Measurements from ENCODE around the gene DSPP. TPM values are rescaled to one million over a fixed set of nuclear protein-coding genes. Genes with fewer than 3 reads are reported as not detected.

Gene DSPP
- total and polyA plus RNA-seq, 2 of the 8 experiments (the other 6 are each of a cell fraction or from before 2014, with no cell fraction given): not detected

DNA sequence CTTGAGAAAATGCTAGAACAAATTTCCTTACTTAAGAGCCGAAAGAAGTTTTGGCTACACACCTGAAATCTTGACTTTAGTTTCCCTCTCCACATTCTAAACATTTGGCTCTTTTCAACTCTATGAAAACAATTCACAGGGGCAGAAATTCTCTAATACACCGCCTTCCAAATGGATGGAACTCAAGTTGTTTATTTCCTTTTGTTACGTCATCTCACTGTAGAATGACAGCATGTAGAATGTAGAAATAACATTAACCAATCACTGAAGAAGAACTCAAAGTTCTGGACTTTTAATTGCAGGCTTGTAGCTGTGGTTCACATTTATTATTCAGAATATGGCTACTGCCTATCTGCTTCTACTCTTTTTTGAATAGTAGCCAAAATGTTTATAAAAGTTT is 43.6 kb downstream of the DSPP start:
- Histone ChIP-seq H3K4me2 (ENCODE audit: insufficient read depth in 1 of 2, low read depth in 2 of 2, low read length in 2 of 2) (no peak overlapping the region), H3K14ac (ENCODE audit: insufficient read length) (no peak overlapping the region), H3K27me3 (replicated peaks in 1 of 4; ENCODE audit: control insufficient read depth in 3 of 4, extremely low read depth in 1 of 4, insufficient read depth in 3 of 4, low read length in 3 of 4) (no peaks in the 10 kb centered on the region), H3K79me2 (ENCODE audit: control insufficient read depth in 1 of 2, insufficient read depth in 2 of 2, low read length in 2 of 2) (no peaks in the 10 kb centered on the region), H2AFZ (ENCODE audit: low read length) (no peak overlapping the region), H4K91ac (replicated peaks; ENCODE audit: insufficient read length, low read length) (no peak overlapping the region), H2BK20ac (ENCODE audit: low read length) (no peak overlapping the region), H3K79me1 (ENCODE audit: low read depth, low read length) (no peaks in the 10 kb centered on the region), H3K4ac (replicated peaks; ENCODE audit: insufficient read length, low read depth, low read length) (no peak overlapping the region), H2BK120ac (replicated peaks; ENCODE audit: low read depth, low read length) (no peak overlapping the region), H4K20me1 (replicated peaks in 1 of 2; ENCODE audit: control insufficient read depth in 1 of 2, insufficient read depth in 2 of 2, low read length in 2 of 2) (no peaks in the 10 kb centered on the region), H3K4me1 (replicated peaks in 1 of 4; ENCODE audit: control insufficient read depth in 3 of 4, insufficient read depth in 4 of 4, low read length in 3 of 4) (peaks cover 0 to 2% (median 0%) of the 10 kb centered on the region in 4 experiments; a peak in 3 of 7 replicates), H3K56ac (replicated peaks; ENCODE audit: insufficient read length, low read depth, low read length) (no peak overlapping the region), H3K9ac (replicated peaks in 1 of 4; ENCODE audit: extremely low read depth in 1 of 4, low read depth in 3 of 4, low read length in 3 of 4) (no peak overlapping the region), H2BK15ac (ENCODE audit: low read length) (no peak overlapping the region), H4K8ac (ENCODE audit: extremely low read depth, insufficient read depth, low read length) (no peak overlapping the region), H3K9me3 (ENCODE audit: insufficient read depth in 2 of 2, low read depth in 1 of 2, low read length in 1 of 2) (no peaks in the 10 kb centered on the region), H3K36me3 (ENCODE audit: control insufficient read depth in 2 of 4, insufficient read depth in 4 of 4, low read length in 3 of 4) (no peaks in the 10 kb centered on the region), H2BK12ac (ENCODE audit: low read depth, low read length) (no peak overlapping the region), H3K27ac (ENCODE audit: low read depth, low read length) (no peak overlapping the region), H4K5ac (ENCODE audit: insufficient read length, low read depth, low read length) (no peak overlapping the region), H2AK5ac (ENCODE audit: low read depth, low read length) (no peak overlapping the region), H2BK5ac (ENCODE audit: low read depth, low read length) (no peak overlapping the region), H3K23me2 (ENCODE audit: low read depth, low read length) (no peaks in the 10 kb centered on the region; the same call in 1 of the 2 replicates), H3K18ac (ENCODE audit: extremely low read depth, low read length) (no peak overlapping the region), H3K4me3 (ENCODE audit: extremely low read depth in 1 of 4, insufficient read depth in 2 of 4, low read depth in 3 of 4, low read length in 4 of 4) (no peak overlapping the region), H3K23ac (ENCODE audit: insufficient read length) (no peak overlapping the region)
- FAIRE-seq: no peak
- no peak for DNase-seq (ENCODE audit: low read depth in 1 of 2, low spot score in 2 of 2)
- CTCF ChIA-PET (ENCODE audit: partially characterized antibody): interaction anchor here (1.1 to 1.6 kb wide), 4 partner anchors 15 to 197 kb away, joined by 3 to 4 read pairs (median 4); no protein-coding TSS in a partner anchor
- POLR2A ChIA-PET (ENCODE audit: partially characterized antibody): no interaction called here
- 86% methylated on average over 3 of the region's 3 CpGs; no CpG with 5 or more reads in 1 of the 2 experiments for WGBS, 2 experiments (ENCODE audit: extremely low coverage in 1 of 2, insufficient coverage in 1 of 2, insufficient read length in 1 of 2, insufficient replicate concordance in 2 of 2, low coverage in 1 of 2, low lambda C conversion rate in 2 of 2, missing lambda C conversion rate in 1 of 2)
- TF ChIP-seq RFX5 (IDR thresholded peaks at IDR 0.05; ENCODE audit: borderline replicate concordance, low read depth, low read length) (no peak), EP300 (IDR thresholded peaks at IDR 0.05; ENCODE audit: borderline replicate concordance in 1 of 2, low read depth in 2 of 2, low read length in 2 of 2) (no peak), JUND (IDR thresholded peaks at IDR 0.05; ENCODE audit: low read length) (no peak), RNF2 (IDR thresholded peaks at IDR 0.05; ENCODE audit: borderline replicate concordance, low read depth, low read length, missing control alignments, poor library complexity, severe bottlenecking) (no peak), SP4 (IDR thresholded peaks at IDR 0.05; ENCODE audit: low read length) (no peak), YY1 (IDR thresholded peaks at IDR 0.05; ENCODE audit: low read depth, low read length) (no peak)
